ENCODE data around the gene JARID2.

Gene JARID2

GRCh38 chr6:15360300-15360699, 114.4 kb downstream of the JARID2 start:
- TF ChIP-seq CTCF (IDR thresholded peaks at IDR 0.05; ENCODE audit: low read depth, low read length): no peak
- no peak overlapping the region for H3K4me3 ChIP-seq (ENCODE audit: low read depth, low read length)

GRCh38 chr6:15361197-15361596, 115.3 kb downstream of the JARID2 start:
- H3K4me3 ChIP-seq (ENCODE audit: low read depth, low read length): no peak overlapping the region
- no peak for TF ChIP-seq CTCF (IDR thresholded peaks at IDR 0.05; ENCODE audit: low read depth, low read length)

GRCh38 chr6:15362274-15363160, 116.6 kb downstream of the JARID2 start:
- no peak for TF ChIP-seq CTCF (IDR thresholded peaks at IDR 0.05; ENCODE audit: low read depth, low read length)
- no peak overlapping the region for H3K4me3 ChIP-seq (ENCODE audit: low read depth, low read length)

- no peak for TF ChIP-seq CTCF (IDR thresholded peaks at IDR 0.05; ENCODE audit: low read depth, low read length)
- H3K4me3 ChIP-seq (ENCODE audit: low read depth, low read length): no peak overlapping the region
These were observed 117.3 kb downstream of the JARID2 start for GRCh38 chr6:15363164-15363522.

- TF ChIP-seq CTCF (IDR thresholded peaks at IDR 0.05; ENCODE audit: low read depth, low read length): no peak
- no peak overlapping the region for H3K4me3 ChIP-seq (ENCODE audit: low read depth, low read length)
These were observed 117.9 kb downstream of the JARID2 start for GRCh38 chr6:15363523-15364400.

GRCh38 chr6:15364401-15365037, 118.7 kb downstream of the JARID2 start:
- no peak for TF ChIP-seq CTCF (IDR thresholded peaks at IDR 0.05; ENCODE audit: low read depth, low read length)

More at GRCh38 chr6:15364401-15365037, 118.7 kb downstream of the JARID2 start:
- no peak overlapping the region for H3K4me3 ChIP-seq (ENCODE audit: low read depth, low read length)
